C4-2B (cell line): ENCODE results near the gene REXO1.
"Not testable (repeated sequence)": the region's sequence is repeated elsewhere in the genome, so short reads cannot be mapped to it uniquely, and the experiment has no call there.

Experiments
- H3K27ac ChIP-seq: fragments of 450-650 bp; 2 replicates; pipeline ENCODE4 v1.5.1; 2017
- CTCF ChIP-seq: fragments of 450-650 bp; conservative IDR thresholded peaks from 2 replicates; pipeline ENCODE4 v1.5.1; 2017; ENCODE audit warnings: mild to moderate bottlenecking
- ZFX ChIP-seq: fragments of 450-650 bp; IDR thresholded peaks from 2 replicates; pipeline ENCODE4 v1.6.1; 2017

REXO1 gene

GRCh38 chr19:1884291-1884718 is 36.0 kb upstream of the REXO1 start:
- TF ChIP-seq CTCF (no peak), ZFX (no peak)
- peak overlapping the region; percentile 80 for H3K27ac ChIP-seq

DNA sequence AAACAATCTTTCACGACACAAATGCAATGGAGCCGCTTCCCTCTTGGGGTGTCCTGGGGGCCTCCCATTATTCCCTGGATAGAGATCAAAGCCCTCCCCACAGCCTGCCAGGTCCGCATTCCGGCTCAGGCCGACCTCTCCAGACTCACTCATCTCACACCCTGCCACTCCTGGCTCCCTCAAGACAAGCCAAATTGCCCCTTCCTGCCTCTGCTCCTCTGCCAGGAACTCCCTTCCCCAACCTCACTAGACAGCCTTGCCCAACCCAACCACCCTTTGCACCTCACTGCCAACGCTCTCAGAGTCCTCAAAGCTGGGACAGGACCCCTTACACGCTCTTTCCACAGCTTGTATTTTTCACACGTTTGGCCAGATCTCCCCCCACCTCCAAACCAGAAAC is 35.5 kb upstream of the REXO1 start:
- peak overlapping the region; percentile 80 for H3K27ac ChIP-seq
- TF ChIP-seq CTCF (no peak), ZFX (no peak)

DNA sequence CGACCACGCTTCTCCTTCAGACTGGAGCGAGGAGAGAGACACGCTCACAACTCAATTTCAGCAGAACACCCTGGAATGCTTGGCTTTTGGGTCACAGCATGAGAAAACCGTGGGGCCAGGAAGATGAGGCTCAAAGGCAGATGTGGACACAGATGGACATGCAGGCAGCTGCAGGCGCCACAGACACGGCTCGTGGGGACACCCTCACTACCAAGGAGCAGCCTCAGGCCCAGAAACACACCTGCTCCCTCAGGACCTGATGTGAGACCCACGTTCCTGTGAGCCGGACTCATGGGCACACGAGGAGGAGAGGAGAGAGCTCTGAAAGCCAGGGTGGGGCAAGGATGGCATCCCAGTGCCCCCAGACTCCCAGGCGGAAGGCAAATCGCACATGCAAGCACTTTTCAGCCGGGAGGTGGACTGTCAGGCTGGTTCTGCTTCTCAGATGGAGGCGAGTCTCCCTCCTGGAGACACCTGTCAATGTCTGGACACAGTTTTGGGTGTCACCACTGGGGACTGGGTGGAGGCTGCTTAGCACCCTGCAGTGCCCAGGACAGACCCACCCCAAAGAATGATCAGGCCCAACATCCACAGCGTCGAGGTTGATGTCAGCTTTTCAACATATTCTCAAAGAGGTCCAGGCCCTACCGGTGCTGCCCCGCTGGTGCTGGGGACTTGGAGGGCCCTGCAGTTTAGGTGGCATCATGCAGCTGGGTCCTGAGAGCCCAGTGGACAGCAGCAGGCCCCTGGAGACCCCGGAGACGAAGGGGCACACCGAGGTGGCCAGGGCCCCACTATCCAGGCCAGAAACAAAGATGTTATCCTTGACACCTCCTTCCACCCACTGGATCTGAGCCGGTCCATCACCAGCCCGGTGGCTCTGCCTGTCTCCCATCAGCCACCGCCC is 34.8 kb upstream of the REXO1 start:
- H3K27ac ChIP-seq: peak overlapping the region; percentile 80; the same call in 1 of the 2 replicates
- no peak for TF ChIP-seq CTCF
- no peak for TF ChIP-seq ZFX

DNA sequence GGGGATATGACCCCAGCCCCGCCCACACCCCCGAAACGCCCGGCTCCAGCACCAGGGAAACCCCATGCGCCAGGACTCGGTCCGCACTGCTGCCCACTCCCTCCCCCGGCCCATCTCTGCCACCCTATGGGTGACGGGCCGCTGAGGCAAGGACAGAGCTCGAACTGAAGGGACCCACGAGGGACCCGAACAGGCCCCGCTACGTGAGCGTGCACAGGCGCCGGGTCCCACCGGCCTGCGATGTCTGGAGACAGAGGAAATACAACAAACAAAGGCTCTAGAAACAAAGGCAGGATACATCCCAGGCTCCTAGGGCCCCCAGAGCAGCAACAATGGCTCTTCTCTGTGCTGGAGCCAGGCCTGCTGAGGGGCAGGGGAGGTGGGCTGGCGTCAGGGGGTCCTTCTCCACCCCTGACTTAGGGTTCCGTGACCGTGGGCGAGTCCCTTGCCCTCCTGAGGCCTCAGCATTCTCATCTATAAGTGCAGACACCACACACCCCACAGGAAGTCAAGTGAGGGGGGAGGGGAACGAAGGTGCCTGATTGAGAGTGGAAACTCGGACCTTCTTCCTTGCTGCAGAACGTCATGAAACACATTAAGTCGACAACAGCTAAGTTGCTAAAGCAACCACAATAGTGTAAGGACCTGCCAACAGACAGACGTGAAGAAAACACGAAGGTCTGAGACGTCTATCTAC is 34.0 kb upstream of the REXO1 start:
- H3K27ac ChIP-seq: no peak overlapping the region
- TF ChIP-seq ZFX: no peak
- TF ChIP-seq CTCF: no peak

- H3K27ac ChIP-seq: not testable (repeated sequence)
These were observed 33.3 kb upstream of the REXO1 start for GRCh38 chr19:1881393-1882088.

GRCh38 chr19:1880611-1881392 is 32.5 kb upstream of the REXO1 start:
- TF ChIP-seq ZFX (no peak), CTCF (no peak)
- no peak overlapping the region for H3K27ac ChIP-seq

DNA sequence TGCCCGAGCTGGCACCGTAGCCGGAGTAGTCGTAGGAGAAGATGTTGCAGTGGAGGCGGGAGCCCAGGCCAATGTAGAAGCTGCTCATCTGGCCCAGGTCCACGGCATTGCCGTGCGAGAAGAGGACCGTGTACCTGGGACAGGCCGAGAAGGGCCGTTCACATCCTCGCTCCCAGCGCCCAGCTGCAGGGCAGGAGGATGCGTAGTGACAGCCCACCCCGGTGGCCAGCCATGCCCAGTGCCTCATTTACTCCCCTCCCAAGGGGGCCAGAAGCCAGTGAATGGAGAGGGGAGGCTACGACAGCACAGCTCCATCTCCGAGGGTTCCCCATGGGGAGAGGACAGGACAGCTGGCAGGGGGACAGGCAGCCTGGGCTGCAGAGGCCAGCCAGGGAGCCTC is 31.7 kb upstream of the REXO1 start:
- H3K27ac ChIP-seq: not testable (repeated sequence)

GRCh38 chr19:1878583-1878982 is 30.3 kb upstream of the REXO1 start:
- not testable (repeated sequence) for H3K27ac ChIP-seq

- not testable (repeated sequence) for H3K27ac ChIP-seq
These were observed 29.0 kb upstream of the REXO1 start for GRCh38 chr19:1877280-1877660.

DNA sequence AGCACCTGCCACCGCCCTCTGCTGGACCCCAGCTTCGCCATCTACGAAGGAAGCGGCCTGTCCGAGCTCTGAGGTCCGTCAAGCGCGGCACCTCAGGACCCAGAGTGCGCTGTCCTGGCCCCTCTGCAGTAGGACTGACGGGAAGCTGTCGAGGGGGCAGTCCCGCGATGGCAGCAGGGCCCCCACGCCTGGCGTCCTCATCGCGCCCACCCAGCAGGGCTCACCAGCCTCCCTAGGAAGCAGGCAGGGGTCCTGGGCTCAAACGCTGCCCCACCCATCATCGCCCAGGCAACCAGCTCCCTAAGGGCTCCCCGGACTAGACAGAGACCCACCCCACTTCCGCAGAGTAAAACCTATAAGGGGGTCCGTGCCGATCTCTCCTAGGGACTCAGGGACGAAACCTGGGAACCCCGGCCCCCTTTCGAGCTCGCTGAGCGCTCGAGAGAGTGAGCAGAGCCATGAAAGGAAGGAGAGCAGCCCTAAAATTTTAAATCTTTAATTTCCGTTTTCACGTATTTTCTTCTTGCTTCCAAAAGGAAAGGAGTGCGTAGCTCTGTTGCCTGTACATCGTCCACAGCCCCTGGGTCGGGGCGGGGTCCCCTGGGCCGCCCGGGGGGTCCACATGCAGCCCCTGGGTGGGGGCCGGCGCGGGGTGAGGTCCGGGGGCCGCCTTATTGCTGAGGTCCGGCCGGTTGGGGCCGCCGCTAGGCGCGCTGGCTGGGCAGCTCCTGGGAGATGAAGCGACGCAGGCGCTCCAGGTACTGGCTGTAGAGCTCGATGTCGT is 28.4 kb upstream of the REXO1 start:
- peak overlapping the region; percentile 96 for H3K27ac ChIP-seq
